ENCODE data around the gene GPX6. TPM values are rescaled to one million over a fixed set of nuclear protein-coding genes. Genes with fewer than 3 reads are reported as not detected.

GPX6 gene
- total and polyA plus RNA-seq, 2 donors (not counting 3 experiments of a cell fraction or from before 2014, with no cell fraction given), result not detected

DNA sequence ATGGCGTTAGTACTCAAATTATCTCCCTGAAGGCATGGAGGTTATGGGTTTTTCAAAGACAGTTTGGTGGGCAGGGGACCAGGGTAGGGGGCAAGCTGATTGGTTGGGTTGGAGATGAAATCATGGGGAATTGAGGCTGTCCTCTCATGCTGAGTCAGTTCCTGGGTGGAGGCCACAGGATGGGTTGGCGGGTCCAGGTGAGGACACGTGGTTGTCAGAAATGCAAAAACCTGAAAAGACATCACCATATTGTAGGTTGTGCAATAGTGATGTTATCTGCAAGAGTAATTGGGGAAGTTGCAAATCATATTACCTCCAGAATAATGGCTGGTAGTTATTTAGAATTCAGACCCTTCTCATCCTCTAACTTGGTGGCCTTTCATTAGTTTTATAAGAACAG is 30.1 kb downstream of the GPX6 start:
- Histone ChIP-seq H4K20me1 (replicated peaks; ENCODE audit: control insufficient read depth, extremely low read depth, insufficient read depth, low read length) (no peaks in the 10 kb centered on the region), H3K36me3 (ENCODE audit: control insufficient read depth in 2 of 2, extremely low read depth in 1 of 2, insufficient read depth in 2 of 2, low read length in 2 of 2) (no peaks in the 10 kb centered on the region), H2AFZ (ENCODE audit: low read depth, low read length) (no peak overlapping the region), H3K4me1 (ENCODE audit: control insufficient read depth, extremely low read depth, insufficient read depth, low read length) (peaks cover 6% of the 10 kb centered on the region), H3K27me3 (ENCODE audit: control insufficient read depth in 2 of 2, insufficient read depth in 2 of 2, low read length in 2 of 2) (peaks cover 0 to 14% of the 10 kb centered on the region in 2 experiments), H3K9me1 (replicated peaks; ENCODE audit: control insufficient read depth, extremely low read depth, insufficient read depth, low read length) (no peaks in the 10 kb centered on the region), H3K4me2 (ENCODE audit: insufficient read depth, low read length) (no peak overlapping the region), H3K79me2 (ENCODE audit: control insufficient read depth, insufficient read depth, low read length) (no peaks in the 10 kb centered on the region), H3K4me3 (replicated peaks in 1 of 3; ENCODE audit: insufficient read depth in 1 of 3, low read depth in 1 of 3, low read length in 3 of 3) (no peak overlapping the region), H3K9ac (replicated peaks; ENCODE audit: extremely low read depth, insufficient read depth, low read length) (no peak overlapping the region), H3K27ac (ENCODE audit: insufficient read depth, low read depth, low read length) (no peak overlapping the region), H3K9me3 (replicated peaks; ENCODE audit: control insufficient read depth, insufficient read depth, low read length) (no peaks in the 10 kb centered on the region)
- POLR2A ChIA-PET, result no interaction called here
- dilution Hi-C loops (cut with MboI; ENCODE audit: extremely low pct_ligation_motif_present, low sequenced_read_pairs) (no loop called here), intact Hi-C loops (cut with micrococcal nuclease) (loop anchor here (5.0 kb wide), 1 partner anchor 88 kb away; the partner anchor contains the start of gene ZSCAN12)
- no TSS peak for BruUV-seq (replicated peaks)
- DNase-seq (ENCODE audit: low read depth, low spot score), result no peak
- CTCF ChIA-PET, result no interaction called here
- TF ChIP-seq FOS (IDR thresholded peaks at IDR 0.05; ENCODE audit: borderline replicate concordance, insufficient read depth, low read length) (no peak), EZH2 (IDR thresholded peaks at IDR 0.05; ENCODE audit: borderline replicate concordance, low read depth, low read length, severe bottlenecking) (no peak), POLR2A (IDR thresholded peaks at IDR 0.05; ENCODE audit: low read depth, low read length) (no peak), JUN (IDR thresholded peaks at IDR 0.05; ENCODE audit: borderline replicate concordance, insufficient read depth, insufficient read length, low read depth) (no peak), MYC (IDR thresholded peaks at IDR 0.05; ENCODE audit: low read depth, low read length) (no peak), POLR2AphosphoS5 (IDR thresholded peaks at IDR 0.05; ENCODE audit: insufficient read depth, low read depth, low read length) (no peak), GATA2 (IDR thresholded peaks at IDR 0.05; ENCODE audit: insufficient read depth, insufficient read length, low read depth, low read length) (no peak)
- TF ChIP-seq, protein P1, sequence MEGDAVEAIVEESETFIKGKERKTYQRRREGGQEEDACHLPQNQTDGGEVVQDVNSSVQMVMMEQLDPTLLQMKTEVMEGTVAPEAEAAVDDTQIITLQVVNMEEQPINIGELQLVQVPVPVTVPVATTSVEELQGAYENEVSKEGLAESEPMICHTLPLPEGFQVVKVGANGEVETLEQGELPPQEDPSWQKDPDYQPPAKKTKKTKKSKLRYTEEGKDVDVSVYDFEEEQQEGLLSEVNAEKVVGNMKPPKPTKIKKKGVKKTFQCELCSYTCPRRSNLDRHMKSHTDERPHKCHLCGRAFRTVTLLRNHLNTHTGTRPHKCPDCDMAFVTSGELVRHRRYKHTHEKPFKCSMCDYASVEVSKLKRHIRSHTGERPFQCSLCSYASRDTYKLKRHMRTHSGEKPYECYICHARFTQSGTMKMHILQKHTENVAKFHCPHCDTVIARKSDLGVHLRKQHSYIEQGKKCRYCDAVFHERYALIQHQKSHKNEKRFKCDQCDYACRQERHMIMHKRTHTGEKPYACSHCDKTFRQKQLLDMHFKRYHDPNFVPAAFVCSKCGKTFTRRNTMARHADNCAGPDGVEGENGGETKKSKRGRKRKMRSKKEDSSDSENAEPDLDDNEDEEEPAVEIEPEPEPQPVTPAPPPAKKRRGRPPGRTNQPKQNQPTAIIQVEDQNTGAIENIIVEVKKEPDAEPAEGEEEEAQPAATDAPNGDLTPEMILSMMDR (IDR thresholded peaks at IDR 0.05; ENCODE audit: extremely low read depth in 1 of 2, insufficient read depth in 1 of 2, low read depth in 1 of 2, low read length in 2 of 2), result no peak
- TF ChIP-seq, protein P2, sequence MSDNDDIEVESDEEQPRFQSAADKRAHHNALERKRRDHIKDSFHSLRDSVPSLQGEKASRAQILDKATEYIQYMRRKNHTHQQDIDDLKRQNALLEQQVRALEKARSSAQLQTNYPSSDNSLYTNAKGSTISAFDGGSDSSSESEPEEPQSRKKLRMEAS (IDR thresholded peaks at IDR 0.05; ENCODE audit: insufficient read depth, insufficient read length), result no peak
- no peak for FAIRE-seq

Data from endothelial cell of umbilical vein (primary cell).